HepG2 (cell line): ENCODE results near the gene COL18A1. TPM values are rescaled to one million over a fixed set of nuclear protein-coding genes. Genes with fewer than 3 reads are reported as not detected.
A peak's percentile ranks its signal among the peaks of the same experiment; 100 is the strongest.

Experiments used
- GATA4 ChIP-seq: sonication (generic); IDR thresholded peaks from 2 replicates; pipeline ENCODE4 v1.6.1; 2016; ENCODE audit warnings: antibody characterized with exemption, low read depth, borderline replicate concordance
- HDAC6 ChIP-seq: fragments of 200-600 bp; sonication (generic); IDR thresholded peaks from 2 replicates; pipeline ENCODE4 v1.7.0; 2017; ENCODE audit warnings: mild to moderate bottlenecking, antibody characterized with exemption, low read length, low read depth
- KLF11 ChIP-seq: IDR thresholded peaks from 2 replicates; pipeline ENCODE4 v1.6.1; 2016; ENCODE audit warnings: missing compliant biosample characterization
- MLLT10 ChIP-seq: sonication (generic); formaldehyde crosslinking; IDR thresholded peaks from 2 replicates; pipeline ENCODE4 v1.4.0; 2020; ENCODE audit warnings: missing genetic modification reagents
- MXD4 ChIP-seq: IDR thresholded peaks from 2 replicates; pipeline ENCODE4 v1.6.1; 2016; ENCODE audit warnings: mild to moderate bottlenecking, missing biosample characterization, missing genetic modification reagents
- NKX3-1 ChIP-seq: sonication (generic); formaldehyde crosslinking; IDR thresholded peaks from 2 replicates; pipeline ENCODE4 v1.5.0; 2020; ENCODE audit warnings: missing genetic modification reagents
- PLRG1 ChIP-seq: fragments of 450-650 bp; conservative IDR thresholded peaks from 2 replicates; pipeline ENCODE4 v1.6.1; 2016
- SRSF1 ChIP-seq: fragments of 200-400 bp; formaldehyde crosslinking; optimal IDR thresholded peaks from 2 replicates; pipeline ENCODE3; 2017; ENCODE audit warnings: mild to moderate bottlenecking, low read depth, low read length, moderate library complexity
- TCF12 ChIP-seq, 2 experiments: fragments of 450-650 bp in 1 of 2; sonication (generic) in 1 of 2; formaldehyde crosslinking in 1 of 2; IDR thresholded peaks; 2 replicates each; pipeline versions ENCODE4 v1.6.1 to v1.8.0; 2017 to 2022; ENCODE audit warnings: antibody characterized with exemption in 1 of 2, mild to moderate bottlenecking in 1 of 2, missing genetic modification reagents in 1 of 2, moderate library complexity in 1 of 2
- ZFP41 ChIP-seq: sonication (generic); formaldehyde crosslinking; IDR thresholded peaks from 2 replicates; pipeline ENCODE4 v1.4.0; 2020; ENCODE audit warnings: mild to moderate bottlenecking, missing genetic modification reagents, borderline replicate concordance
- ZFX ChIP-seq: sonication (generic); formaldehyde crosslinking; IDR thresholded peaks from 2 replicates; pipeline ENCODE4 v1.4.0; 2020; ENCODE audit warnings: mild to moderate bottlenecking, low read depth, missing genetic modification reagents, moderate library complexity
- ZNF207 ChIP-seq: fragments of 450-650 bp; IDR thresholded peaks from 2 replicates; pipeline ENCODE4 v1.6.1; 2016; ENCODE audit warnings: antibody characterized with exemption, borderline replicate concordance
- ZNF232 ChIP-seq: sonication (generic); formaldehyde crosslinking; IDR thresholded peaks from 2 replicates; pipeline ENCODE4 v1.4.0; 2020; ENCODE audit warnings: missing genetic modification reagents, borderline replicate concordance
- ZNF44 ChIP-seq: sonication (generic); formaldehyde crosslinking; IDR thresholded peaks from 2 replicates; pipeline ENCODE4 v1.5.1; 2020; ENCODE audit warnings: mild to moderate bottlenecking, missing genetic modification reagents
- ZNF737 ChIP-seq: sonication (generic); formaldehyde crosslinking; IDR thresholded peaks from 2 replicates; pipeline ENCODE4 v1.5.0; 2020; ENCODE audit warnings: missing genetic modification reagents, mild to moderate bottlenecking, borderline replicate concordance
- ZNF747 ChIP-seq: sonication (generic); formaldehyde crosslinking; IDR thresholded peaks from 2 replicates; pipeline ENCODE4 v1.8.1; 2023; ENCODE audit warnings: missing genetic modification reagents, mild to moderate bottlenecking, borderline replicate concordance
- ZNF770 ChIP-seq: sonication (generic); formaldehyde crosslinking; IDR thresholded peaks from 2 replicates; pipeline ENCODE4 v1.5.0; 2020; ENCODE audit warnings: mild to moderate bottlenecking, missing genetic modification reagents
- ZNF883 ChIP-seq: sonication (generic); formaldehyde crosslinking; IDR thresholded peaks from 2 replicates; pipeline ENCODE4 v1.5.1; 2020; ENCODE audit warnings: mild to moderate bottlenecking, missing genetic modification reagents; ENCODE audit errors: not compliant biosample characterization
- ZSCAN9 ChIP-seq: IDR thresholded peaks from 2 replicates; pipeline ENCODE4 v1.6.1; 2016; ENCODE audit warnings: borderline replicate concordance
- ZZZ3 ChIP-seq: sonication (generic); formaldehyde crosslinking; IDR thresholded peaks from 2 replicates; pipeline ENCODE4 v1.4.0; 2020; ENCODE audit warnings: missing genetic modification reagents, mild to moderate bottlenecking, borderline replicate concordance
- polyA plus RNA-seq, 8 experiments: library from polyadenylated mRNA; depleted of rRNA in 3 of 8; stranded (reverse) in 7 of 8; unstranded in 1 of 8; fragments of >200 nt; fragmentation: Illumina TruSeq in 4 of 8; extraction: Trizol in 4 of 8; gene quantifications; 2 replicates each; pipeline versions ENCODE4 v1.2.1 to v1.2.3, GENCODE V29; 2011 to 2016; ENCODE audit warnings: low read depth in 4 of 8, missing spikeins in 1 of 8, mixed read lengths in 1 of 8; ENCODE audit not compliant: insufficient read depth in 1 of 8
- total RNA-seq, 5 experiments: library from RNA; depleted of rRNA; stranded (reverse); fragments of >200 nt; fragmentation: Illumina TruSeq; extraction: Trizol; gene quantifications; 2 replicates each; pipeline ENCODE4 v1.2.3, GENCODE V29; 2016; ENCODE audit warnings: low read depth in 1 of 5
- TF ChIP-seq, protein P1 (sequence below): IDR thresholded peaks from 2 replicates; pipeline ENCODE4 v1.6.1; 2012; ENCODE audit warnings: inconsistent platforms
- TF ChIP-seq, protein P2 (sequence below): sonication (generic); formaldehyde crosslinking; IDR thresholded peaks from 2 replicates; pipeline ENCODE4 v1.4.0; 2020; ENCODE audit warnings: missing genetic modification reagents
- TF ChIP-seq, protein P3 (sequence below): IDR thresholded peaks from 2 replicates; pipeline ENCODE4 v1.6.1; 2016; ENCODE audit warnings: low read depth
- TF ChIP-seq, protein P4 (sequence below): sonication (generic); formaldehyde crosslinking; IDR thresholded peaks from 2 replicates; pipeline ENCODE4 v1.8.0; 2022; ENCODE audit warnings: missing genetic modification reagents, mild to moderate bottlenecking, inconsistent platforms, borderline replicate concordance

The COL18A1 gene
- total and polyA plus RNA-seq, 2 of the 13 experiments (the other 11 are each of a cell fraction or from before 2014, with no cell fraction given): 79.0 to 102 TPM

DNA sequence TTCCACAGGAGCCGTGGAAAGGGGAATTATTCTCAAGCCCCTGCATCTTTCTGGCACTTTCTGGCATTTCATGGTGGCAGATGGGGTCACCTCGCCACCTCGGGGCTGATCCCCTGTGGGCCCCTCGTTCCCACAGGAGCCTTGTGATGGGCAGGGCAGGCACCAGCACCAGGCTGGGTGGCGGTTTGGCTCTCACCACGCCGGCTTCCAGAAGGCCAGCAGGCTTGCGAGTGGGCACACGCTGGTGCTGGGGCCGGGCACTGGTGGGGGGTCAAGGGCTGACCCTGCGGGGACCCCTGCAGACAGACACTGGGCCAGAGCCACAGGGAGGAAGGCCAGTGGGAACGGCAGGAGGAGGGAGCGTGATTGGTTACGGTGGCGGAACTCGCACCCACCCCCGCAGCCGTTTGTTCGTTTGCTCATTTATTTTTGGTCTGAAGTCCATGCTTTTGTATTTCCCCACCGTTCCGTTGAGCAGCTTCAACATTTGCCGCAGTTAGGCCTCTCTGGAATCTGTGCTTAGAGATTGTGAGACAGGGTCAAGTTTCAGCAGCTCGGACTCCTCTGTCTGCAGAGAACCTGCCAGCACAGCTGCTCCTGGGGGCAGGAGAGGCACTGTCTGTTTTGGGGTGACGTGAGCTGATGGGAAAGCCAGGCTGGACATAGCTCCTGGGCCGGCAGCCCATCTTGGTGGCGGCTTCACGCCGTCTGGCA is 5.3 kb downstream of the COL18A1 start (continued):
- TF ChIP-seq, protein P1, sequence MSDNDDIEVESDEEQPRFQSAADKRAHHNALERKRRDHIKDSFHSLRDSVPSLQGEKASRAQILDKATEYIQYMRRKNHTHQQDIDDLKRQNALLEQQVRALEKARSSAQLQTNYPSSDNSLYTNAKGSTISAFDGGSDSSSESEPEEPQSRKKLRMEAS: no peak
- TF ChIP-seq PLRG1 (no peak), SRSF1 (no peak), ZFP41 (CRISPR knock-in tag) (no peak), ZSCAN9 (0 out of 2 replicates have a peak, but pooled peaks have one; percentile 4), ZNF44 (CRISPR knock-in tag) (0 out of 2 replicates have a peak, but pooled peaks have one; percentile 23), ZFX (CRISPR knock-in tag) (peak; percentile 86), ZNF232 (CRISPR knock-in tag) (peak; percentile 62; the same call in 1 of the 2 replicates), ZZZ3 (no peak), ZNF747 (CRISPR knock-in tag) (no peak), ZNF770 (CRISPR knock-in tag) (peak; percentile 42; the same call in 1 of the 2 replicates), ZNF737 (CRISPR knock-in tag) (no peak), ZNF207 (no peak), GATA4 (no peak), MLLT10 (CRISPR knock-in tag) (no peak), ZNF883 (no peak), MXD4 (peak; percentile 51; the same call in 1 of the 2 replicates), NKX3-1 (CRISPR knock-in tag) (no peak), TCF12 (IDR thresholded peaks at IDR 0.05) (no peak), TCF12 (CRISPR knock-in tag; IDR thresholded peaks at IDR 0.05) (no peak), KLF11 (CRISPR knock-in tag) (0 out of 2 replicates have a peak, but pooled peaks have one; percentile 12), HDAC6 (no peak)
- TF ChIP-seq, protein P2, sequence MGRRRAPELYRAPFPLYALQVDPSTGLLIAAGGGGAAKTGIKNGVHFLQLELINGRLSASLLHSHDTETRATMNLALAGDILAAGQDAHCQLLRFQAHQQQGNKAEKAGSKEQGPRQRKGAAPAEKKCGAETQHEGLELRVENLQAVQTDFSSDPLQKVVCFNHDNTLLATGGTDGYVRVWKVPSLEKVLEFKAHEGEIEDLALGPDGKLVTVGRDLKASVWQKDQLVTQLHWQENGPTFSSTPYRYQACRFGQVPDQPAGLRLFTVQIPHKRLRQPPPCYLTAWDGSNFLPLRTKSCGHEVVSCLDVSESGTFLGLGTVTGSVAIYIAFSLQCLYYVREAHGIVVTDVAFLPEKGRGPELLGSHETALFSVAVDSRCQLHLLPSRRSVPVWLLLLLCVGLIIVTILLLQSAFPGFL (CRISPR knock-in tag): no peak
- TF ChIP-seq, protein P3, sequence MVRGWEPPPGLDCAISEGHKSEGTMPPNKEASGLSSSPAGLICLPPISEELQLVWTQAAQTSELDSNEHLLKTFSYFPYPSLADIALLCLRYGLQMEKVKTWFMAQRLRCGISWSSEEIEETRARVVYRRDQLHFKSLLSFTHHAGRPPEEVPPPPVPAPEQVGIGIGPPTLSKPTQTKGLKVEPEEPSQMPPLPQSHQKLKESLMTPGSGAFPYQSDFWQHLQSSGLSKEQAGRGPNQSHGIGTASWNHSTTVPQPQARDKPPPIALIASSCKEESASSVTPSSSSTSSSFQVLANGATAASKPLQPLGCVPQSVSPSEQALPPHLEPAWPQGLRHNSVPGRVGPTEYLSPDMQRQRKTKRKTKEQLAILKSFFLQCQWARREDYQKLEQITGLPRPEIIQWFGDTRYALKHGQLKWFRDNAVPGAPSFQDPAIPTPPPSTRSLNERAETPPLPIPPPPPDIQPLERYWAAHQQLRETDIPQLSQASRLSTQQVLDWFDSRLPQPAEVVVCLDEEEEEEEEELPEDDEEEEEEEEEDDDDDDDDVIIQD: 0 out of 2 replicates have a peak, but pooled peaks have one; percentile 52
- TF ChIP-seq, protein P4, sequence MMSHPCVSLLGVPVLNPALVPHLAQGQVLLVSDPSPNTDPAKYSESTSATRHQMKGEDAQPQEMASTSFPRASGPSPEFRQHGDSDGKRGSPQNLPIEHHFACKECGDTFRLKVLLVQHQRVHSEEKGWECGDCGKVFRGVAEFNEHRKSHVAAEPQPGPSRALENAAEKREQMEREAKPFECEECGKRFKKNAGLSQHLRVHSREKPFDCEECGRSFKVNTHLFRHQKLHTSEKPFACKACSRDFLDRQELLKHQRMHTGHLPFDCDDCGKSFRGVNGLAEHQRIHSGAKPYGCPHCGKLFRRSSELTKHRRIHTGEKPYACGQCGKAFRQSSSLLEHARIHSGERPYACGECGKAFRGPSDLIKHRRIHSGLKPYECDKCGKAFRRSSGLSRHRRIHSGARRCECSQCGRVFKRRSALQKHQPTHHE (CRISPR knock-in tag): peak; percentile 29; the same call in 1 of the 2 replicates
